ENCODE measurements around the gene TMEM63C.
A peak's percentile ranks its signal among the peaks of the same experiment; 100 is the strongest.

Gene TMEM63C

DNA sequence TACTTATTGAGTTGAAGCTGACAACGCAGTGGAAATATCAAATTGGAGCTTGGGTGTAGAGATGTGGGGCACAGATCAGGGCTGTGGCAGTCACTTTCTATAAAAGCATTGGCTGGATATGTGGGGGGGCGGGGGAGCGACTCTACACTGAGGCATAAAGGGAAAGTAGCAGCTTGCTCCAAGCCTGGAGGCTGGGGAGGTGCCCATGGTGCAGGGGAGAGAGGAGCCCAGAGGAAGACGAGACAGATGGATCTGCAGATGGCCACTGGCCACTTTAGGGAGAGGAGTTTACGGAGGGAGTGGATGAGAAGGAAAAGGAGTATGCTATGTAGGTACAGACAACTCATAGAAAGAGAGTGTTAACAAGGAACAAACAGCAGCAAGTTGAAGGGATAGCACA is 102.9 kb downstream of the TMEM63C start:
- H3K36me3 ChIP-seq (ENCODE audit: control insufficient read depth, insufficient read depth, low read length), result peaks cover 35% of the 10 kb centered on the region

GRCh38 chr14:77286576-77286975 is 105.0 kb downstream of the TMEM63C start:
- Histone ChIP-seq H3K27ac (ENCODE audit: low read depth, low read length) (no peak overlapping the region), H3K27me3 (ENCODE audit: control insufficient read depth, insufficient read depth, low read length) (no peaks in the 10 kb centered on the region), H3K9ac (ENCODE audit: low read length) (no peak overlapping the region), H3K4me1 (ENCODE audit: control insufficient read depth, insufficient read depth, low read length) (no peaks in the 10 kb centered on the region), H3K36me3 (ENCODE audit: control insufficient read depth, insufficient read depth, low read length) (peaks cover 29% of the 10 kb centered on the region), H3K4me3 (ENCODE audit: low read length) (no peak overlapping the region)

More for the DNA sequence above, 102.9 kb downstream of the TMEM63C start:
- no peak overlapping the region for H3K27ac ChIP-seq (ENCODE audit: low read depth, low read length)
- no peaks in the 10 kb centered on the region for H3K4me1 ChIP-seq (ENCODE audit: control insufficient read depth, insufficient read depth, low read length)
- H3K27me3 ChIP-seq (ENCODE audit: control insufficient read depth, insufficient read depth, low read length), result no peaks in the 10 kb centered on the region
- no peak overlapping the region for H3K9ac ChIP-seq (ENCODE audit: low read length)
- no peak overlapping the region for H3K4me3 ChIP-seq (ENCODE audit: low read length)

GRCh38 chr14:77290705-77291104 is 109.1 kb downstream of the TMEM63C start:
- Histone ChIP-seq H3K4me1 (ENCODE audit: control insufficient read depth, insufficient read depth, low read length) (no peaks in the 10 kb centered on the region), H3K4me3 (ENCODE audit: low read length) (no peak overlapping the region), H3K27me3 (ENCODE audit: control insufficient read depth, insufficient read depth, low read length) (no peaks in the 10 kb centered on the region), H3K9ac (ENCODE audit: low read length) (no peak overlapping the region), H3K36me3 (ENCODE audit: control insufficient read depth, insufficient read depth, low read length) (peaks cover 12% of the 10 kb centered on the region), H3K27ac (ENCODE audit: low read depth, low read length) (no peak overlapping the region)

DNA sequence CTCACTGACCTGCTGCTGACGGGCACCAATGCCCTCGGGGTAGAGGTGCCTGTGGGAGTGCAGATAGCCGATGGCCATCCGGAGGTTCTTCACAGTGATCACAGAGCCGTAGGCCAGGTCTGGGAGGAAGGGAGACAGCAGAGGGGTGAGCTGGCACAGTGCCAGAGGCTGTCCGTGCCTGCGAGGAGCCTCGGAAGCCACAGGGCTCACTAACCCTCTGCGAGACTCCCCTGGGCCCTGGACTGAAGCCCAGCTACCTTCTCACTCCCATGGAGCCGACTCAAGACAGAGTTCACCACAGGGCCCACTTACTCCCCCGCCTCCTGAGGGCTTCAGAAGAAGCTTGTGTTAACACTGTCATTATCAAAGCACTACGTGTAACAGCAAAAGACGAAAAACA is 114.6 kb downstream of the TMEM63C start:
- Histone ChIP-seq H3K36me3 (ENCODE audit: control insufficient read depth, insufficient read depth, low read length) (peaks cover 8% of the 10 kb centered on the region), H3K4me3 (ENCODE audit: low read length) (no peak overlapping the region), H3K27ac (ENCODE audit: low read depth, low read length) (no peak overlapping the region)

GRCh38 chr14:77296906-77297305 is 115.3 kb downstream of the TMEM63C start:
- Histone ChIP-seq H3K27me3 (ENCODE audit: control insufficient read depth, insufficient read depth, low read length) (no peaks in the 10 kb centered on the region), H3K9ac (ENCODE audit: low read length) (no peak overlapping the region), H3K36me3 (ENCODE audit: control insufficient read depth, insufficient read depth, low read length) (peaks cover 10% of the 10 kb centered on the region), H3K27ac (ENCODE audit: low read depth, low read length) (no peak overlapping the region), H3K4me3 (ENCODE audit: low read length) (no peak overlapping the region), H3K4me1 (ENCODE audit: control insufficient read depth, insufficient read depth, low read length) (no peaks in the 10 kb centered on the region)

More for the DNA sequence above, 114.6 kb downstream of the TMEM63C start:
- H3K27me3 ChIP-seq (ENCODE audit: control insufficient read depth, insufficient read depth, low read length), result no peaks in the 10 kb centered on the region
- no peak overlapping the region for H3K9ac ChIP-seq (ENCODE audit: low read length)
- H3K4me1 ChIP-seq (ENCODE audit: control insufficient read depth, insufficient read depth, low read length), result no peaks in the 10 kb centered on the region

DNA sequence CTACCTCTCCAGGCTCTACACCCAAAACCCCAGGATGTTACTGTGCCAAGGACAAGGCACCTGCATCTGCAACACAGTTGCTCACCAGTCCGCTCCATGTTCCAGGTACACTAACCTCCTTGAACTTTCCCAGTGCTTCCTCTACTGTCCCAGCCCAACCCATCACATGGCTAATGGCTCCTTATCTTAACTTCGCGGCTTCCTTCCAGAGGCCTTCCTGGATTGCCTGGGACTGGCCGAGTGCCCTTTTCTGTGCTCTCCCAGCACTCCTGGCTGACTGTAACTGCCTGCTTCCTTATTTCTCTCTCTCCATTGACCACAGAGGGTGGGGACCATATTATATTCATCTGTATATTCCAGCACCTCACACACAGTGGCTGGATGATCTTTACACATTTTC is 118.2 kb downstream of the TMEM63C start:
- no peaks in the 10 kb centered on the region for H3K4me1 ChIP-seq (ENCODE audit: control insufficient read depth, insufficient read depth, low read length)
- H3K36me3 ChIP-seq (ENCODE audit: control insufficient read depth, insufficient read depth, low read length), result peaks cover 11% of the 10 kb centered on the region
- H3K27me3 ChIP-seq (ENCODE audit: control insufficient read depth, insufficient read depth, low read length), result no peaks in the 10 kb centered on the region
- H3K4me3 ChIP-seq (ENCODE audit: low read length), result no peak overlapping the region
- no peak overlapping the region for H3K27ac ChIP-seq (ENCODE audit: low read depth, low read length)
- no peak overlapping the region for H3K9ac ChIP-seq (ENCODE audit: low read length)

DNA sequence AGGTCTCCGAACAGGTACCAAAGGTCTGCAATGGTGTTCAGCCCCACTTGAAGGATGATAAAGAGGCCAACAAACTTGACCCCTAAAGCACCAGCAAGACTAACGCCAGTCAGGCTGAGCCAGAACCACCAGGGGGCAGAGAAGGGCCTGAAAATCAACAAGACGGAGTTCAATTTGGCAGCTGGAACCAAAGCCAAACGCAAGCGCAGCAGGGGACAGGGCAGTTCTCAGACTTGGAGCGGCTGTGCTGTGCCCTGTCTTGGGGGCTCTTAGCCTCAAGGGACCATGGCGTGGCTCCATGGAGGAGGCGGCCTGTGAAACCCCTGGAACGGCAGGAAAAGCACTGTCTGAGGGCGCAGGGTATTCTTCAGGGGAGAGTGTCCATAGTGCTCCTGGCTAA is 119.5 kb downstream of the TMEM63C start:
- H3K27ac ChIP-seq (ENCODE audit: low read depth, low read length), result no peak overlapping the region
- peaks cover 11% of the 10 kb centered on the region for H3K36me3 ChIP-seq (ENCODE audit: control insufficient read depth, insufficient read depth, low read length)
- H3K9ac ChIP-seq (ENCODE audit: low read length), result no peak overlapping the region
- H3K4me1 ChIP-seq (ENCODE audit: control insufficient read depth, insufficient read depth, low read length), result no peaks in the 10 kb centered on the region
- H3K4me3 ChIP-seq (ENCODE audit: low read length), result no peak overlapping the region
- H3K27me3 ChIP-seq (ENCODE audit: control insufficient read depth, insufficient read depth, low read length), result no peaks in the 10 kb centered on the region

GRCh38 chr14:77302926-77303325 is 121.3 kb downstream of the TMEM63C start:
- Histone ChIP-seq H3K4me1 (ENCODE audit: control insufficient read depth, insufficient read depth, low read length) (peaks cover 10% of the 10 kb centered on the region), H3K27ac (ENCODE audit: low read depth, low read length) (no peak overlapping the region)

DNA sequence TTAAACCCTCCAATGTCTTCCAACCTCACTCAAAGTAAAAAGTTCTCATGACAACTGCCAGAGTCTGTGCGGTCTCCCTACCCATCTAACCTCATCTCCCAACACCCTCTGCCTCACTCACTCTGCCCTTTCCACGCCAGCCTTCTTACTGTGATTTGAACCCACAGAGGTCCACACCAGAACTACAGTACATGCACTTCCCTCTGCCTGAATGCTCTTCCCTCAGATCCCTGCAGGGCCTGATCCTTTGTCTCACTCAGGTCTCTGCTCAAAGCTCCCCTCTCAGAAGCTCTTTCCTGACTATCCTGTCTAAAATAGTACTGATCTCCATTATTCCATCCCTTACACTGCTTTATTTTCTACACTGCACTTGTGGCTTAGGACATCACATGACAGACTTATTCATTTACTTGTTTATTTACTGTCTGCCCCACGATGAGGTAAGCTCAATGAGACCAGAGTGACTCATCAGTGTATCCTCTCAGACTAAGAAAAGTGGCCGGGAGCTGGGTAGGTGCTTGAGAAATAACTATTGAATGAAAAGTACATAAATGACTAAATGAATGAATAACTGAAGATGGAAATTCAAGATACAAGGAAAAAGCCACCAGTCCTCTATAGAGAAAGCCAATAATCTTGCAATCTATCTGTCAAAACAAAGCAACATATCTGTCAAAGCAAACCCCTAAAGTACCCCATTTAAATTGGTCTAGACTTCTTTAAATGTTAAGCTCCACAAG is 122.0 kb downstream of the TMEM63C start:
- H3K27me3 ChIP-seq (ENCODE audit: control insufficient read depth, insufficient read depth, low read length), result no peaks in the 10 kb centered on the region
- no peak overlapping the region for H3K9ac ChIP-seq (ENCODE audit: low read length)
- no peak overlapping the region for H3K27ac ChIP-seq (ENCODE audit: low read depth, low read length)
- H3K4me1 ChIP-seq (ENCODE audit: control insufficient read depth, insufficient read depth, low read length), result peaks cover 10% of the 10 kb centered on the region
- peaks cover 4% of the 10 kb centered on the region for H3K36me3 ChIP-seq (ENCODE audit: control insufficient read depth, insufficient read depth, low read length)
- no peak overlapping the region for H3K4me3 ChIP-seq (ENCODE audit: low read length)

More at GRCh38 chr14:77302926-77303325, 121.3 kb downstream of the TMEM63C start:
- Histone ChIP-seq H3K36me3 (ENCODE audit: control insufficient read depth, insufficient read depth, low read length) (peaks cover 11% of the 10 kb centered on the region), H3K27me3 (ENCODE audit: control insufficient read depth, insufficient read depth, low read length) (no peaks in the 10 kb centered on the region), H3K9ac (ENCODE audit: low read length) (no peak overlapping the region), H3K4me3 (ENCODE audit: low read length) (no peak overlapping the region)

DNA sequence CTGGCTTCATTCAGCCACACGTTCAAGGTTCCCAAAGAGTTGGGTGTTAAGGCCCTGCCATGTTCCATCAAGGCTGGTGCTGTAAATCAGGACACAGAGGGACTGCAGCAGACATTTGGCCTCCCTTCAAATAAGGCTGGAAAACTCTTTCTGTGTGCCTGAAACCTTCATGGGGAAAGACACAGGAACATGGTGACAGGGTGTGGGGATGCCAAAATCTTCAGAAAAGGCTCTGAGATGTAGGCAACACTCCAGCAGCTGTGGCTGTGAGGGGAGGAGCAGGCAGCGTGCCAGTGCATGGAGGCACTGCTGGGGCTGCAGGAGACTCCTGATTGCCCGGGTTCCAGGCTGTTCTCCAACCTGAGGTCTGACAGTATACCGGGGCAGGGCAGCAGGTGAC is 124.1 kb downstream of the TMEM63C start:
- Histone ChIP-seq H3K4me1 (ENCODE audit: control insufficient read depth, insufficient read depth, low read length) (peaks cover 10% of the 10 kb centered on the region), H3K27ac (ENCODE audit: low read depth, low read length) (peak overlapping the region; percentile 14), H3K9ac (ENCODE audit: low read length) (no peak overlapping the region), H3K36me3 (ENCODE audit: control insufficient read depth, insufficient read depth, low read length) (peaks cover 3% of the 10 kb centered on the region), H3K27me3 (ENCODE audit: control insufficient read depth, insufficient read depth, low read length) (no peaks in the 10 kb centered on the region), H3K4me3 (ENCODE audit: low read length) (no peak overlapping the region)

GRCh38 chr14:77306416-77306815 is 124.8 kb downstream of the TMEM63C start:
- Histone ChIP-seq H3K36me3 (ENCODE audit: control insufficient read depth, insufficient read depth, low read length) (peaks cover 3% of the 10 kb centered on the region), H3K27ac (ENCODE audit: low read depth, low read length) (peak overlapping the region; percentile 33), H3K4me1 (ENCODE audit: control insufficient read depth, insufficient read depth, low read length) (peaks cover 10% of the 10 kb centered on the region), H3K4me3 (ENCODE audit: low read length) (no peak overlapping the region), H3K27me3 (ENCODE audit: control insufficient read depth, insufficient read depth, low read length) (no peaks in the 10 kb centered on the region), H3K9ac (ENCODE audit: low read length) (no peak overlapping the region)

DNA sequence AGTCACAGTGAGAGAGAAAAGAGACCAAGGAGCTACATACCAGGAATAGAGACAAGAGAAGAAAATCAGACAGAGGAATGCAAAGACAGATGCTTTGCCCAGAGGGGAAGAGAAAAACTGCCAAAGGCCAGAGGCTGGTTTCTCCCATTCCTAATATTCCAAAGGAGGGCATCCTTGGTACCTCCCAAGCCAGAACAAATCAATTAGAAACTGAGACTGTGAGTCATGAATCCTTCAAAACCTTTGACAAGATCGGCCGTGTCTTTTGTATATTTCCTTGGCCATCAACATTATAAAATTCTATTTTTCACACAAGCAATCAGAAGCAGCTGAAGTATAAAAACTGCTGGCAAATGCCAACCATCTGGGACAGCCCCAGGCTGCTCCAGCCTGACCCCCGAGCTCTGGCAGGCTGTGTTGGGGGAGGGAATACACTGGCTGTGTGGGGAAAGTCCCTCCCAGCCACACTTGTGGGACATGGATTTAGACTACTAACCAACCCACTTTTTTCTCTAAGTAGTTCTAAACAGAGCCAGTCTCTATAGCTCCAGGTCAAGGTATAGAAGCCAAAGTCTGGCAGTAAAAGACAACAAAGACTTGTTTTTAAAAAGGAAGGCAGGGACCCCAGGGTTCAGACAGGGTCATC is 125.4 kb downstream of the TMEM63C start:
- no peak overlapping the region for H3K4me3 ChIP-seq (ENCODE audit: low read length)
- peak overlapping the region; percentile 33 for H3K27ac ChIP-seq (ENCODE audit: low read depth, low read length)
- no peak overlapping the region for H3K9ac ChIP-seq (ENCODE audit: low read length)
- peaks cover under 1% of the 10 kb centered on the region for H3K36me3 ChIP-seq (ENCODE audit: control insufficient read depth, insufficient read depth, low read length)
- H3K27me3 ChIP-seq (ENCODE audit: control insufficient read depth, insufficient read depth, low read length), result no peaks in the 10 kb centered on the region
- H3K4me1 ChIP-seq (ENCODE audit: control insufficient read depth, insufficient read depth, low read length), result peaks cover 10% of the 10 kb centered on the region
